Naive thymus-derived CD4-positive, alpha-beta T cell (primary cell): ENCODE data around the gene C19orf33. TPM values are rescaled to one million over a fixed set of nuclear protein-coding genes. Genes with fewer than 3 reads are reported as not detected.

Experiments used
- polyA plus RNA-seq, 2 donors: library from polyadenylated mRNA; unstranded; fragments of 300-500 nt; fragmentation: Illumina TruSeq; gene quantifications; one replicate each; pipeline ENCODE4 v1.2.3, GENCODE V29; 2021
- total RNA-seq, 6 experiments: library from RNA in 5 of 6; stranded (reverse) in 5 of 6; gene quantifications; 1 replicate in 5 of 6; 2 replicates in 1 of 6; pipeline ENCODE4 v1.2.3 and lab custom pipeline; 2021 to 2026

The C19orf33 gene
- total and polyA plus RNA-seq, 7 experiments from 2014 or later = 0.88 to 1.5 TPM; not detected in 5

Other genes starting within 250 kb of the C19orf33 start
- gene DPF1, start 80.0 kb upstream of the C19orf33 start, total RNA-seq = under 1 TPM in 2 of 5 experiments, not detected in 3; 0.46 to 0.51 TPM
- not detected for gene DPF1, start 80.0 kb upstream of the C19orf33 start, polyA plus RNA-seq
- 10 to 100 TPM in 1 of 5 experiments, 1 to 10 TPM in 1, under 1 TPM in 1, not detected in 2; 0.53 to 61.2 (median 2.1) TPM for gene PPP1R14A, start 47.9 kb upstream of the C19orf33 start, total RNA-seq
- gene PPP1R14A, start 47.9 kb upstream of the C19orf33 start, polyA plus RNA-seq = not detected
- 10 to 100 TPM; 35.5 to 56.9 (median 38.7) TPM for gene SPINT2, start 39.7 kb upstream of the C19orf33 start, total RNA-seq
- 100 to 1,000 TPM; 120 to 139 TPM for gene SPINT2, start 39.7 kb upstream of the C19orf33 start, polyA plus RNA-seq
- 10 to 100 TPM; 26.1 to 84.7 (median 38.0) TPM for gene YIF1B, start 11.7 kb downstream of the C19orf33 start, total RNA-seq
- 10 to 100 TPM; 45.1 to 47.1 TPM for gene YIF1B, start 11.7 kb downstream of the C19orf33 start, polyA plus RNA-seq
- 10 to 100 TPM in 3 of 5 experiments, 1 to 10 TPM in 2; 5.7 to 19.9 (median 10.1) TPM for gene KCNK6, start 15.6 kb downstream of the C19orf33 start, total RNA-seq
- gene KCNK6, start 15.6 kb downstream of the C19orf33 start, polyA plus RNA-seq = 1 to 10 TPM; 1.8 to 3.7 TPM
- gene CATSPERG, start 31.6 kb downstream of the C19orf33 start, total RNA-seq = 10 to 100 TPM in 4 of 5 experiments, 1 to 10 TPM in 1; 5.9 to 20.5 (median 18.1) TPM
- 1 to 10 TPM in 1 of 2 donors, under 1 TPM in 1; 0.94 to 5.2 TPM for gene CATSPERG, start 31.6 kb downstream of the C19orf33 start, polyA plus RNA-seq
- 100 to 1,000 TPM in 1 of 5 experiments, 10 to 100 TPM in 4; 68.4 to 181 (median 75.8) TPM for gene PSMD8, start 70.3 kb downstream of the C19orf33 start, total RNA-seq
- gene PSMD8, start 70.3 kb downstream of the C19orf33 start, polyA plus RNA-seq = 100 to 1,000 TPM; 141 to 144 TPM
- under 1 TPM in 3 of 5 experiments, not detected in 2; 0.29 to 0.60 (median 0.39) TPM for gene GGN, start 83.8 kb downstream of the C19orf33 start, total RNA-seq
- gene GGN, start 83.8 kb downstream of the C19orf33 start, polyA plus RNA-seq = not detected
- 1 to 10 TPM; 1.6 to 2.9 (median 2.6) TPM for gene SPRED3, start 84.4 kb downstream of the C19orf33 start, total RNA-seq
- under 1 TPM; 0.12 to 0.22 TPM for gene SPRED3, start 84.4 kb downstream of the C19orf33 start, polyA plus RNA-seq
- gene FAM98C, start 98.8 kb downstream of the C19orf33 start, total RNA-seq = 10 to 100 TPM; 33.8 to 56.5 (median 44.7) TPM
- gene FAM98C, start 98.8 kb downstream of the C19orf33 start, polyA plus RNA-seq = 10 to 100 TPM; 16.2 to 29.0 TPM
- gene RASGRP4, start 122.0 kb downstream of the C19orf33 start, total RNA-seq = 10 to 100 TPM in 1 of 5 experiments, 1 to 10 TPM in 2, under 1 TPM in 2; 0.16 to 32.7 (median 1.3) TPM
- under 1 TPM in 1 of 2 donors, not detected in 1; 0.14 TPM for gene RASGRP4, start 122.0 kb downstream of the C19orf33 start, polyA plus RNA-seq
- 1 to 10 TPM in 4 of 5 experiments, under 1 TPM in 1; 0.29 to 2.6 (median 1.7) TPM for gene RYR1, start 129.4 kb downstream of the C19orf33 start, total RNA-seq
- gene RYR1, start 129.4 kb downstream of the C19orf33 start, polyA plus RNA-seq = not detected